GM23338 (cell line): ENCODE results near the gene TMEM140.

Source experiments
- CREB1 ChIP-seq: fragments of 250-450 bp; sonication (Bioruptor Pico); IDR thresholded peaks from 2 replicates; pipeline ENCODE4 v1.5.0; 2020; ENCODE audit warnings: low read depth, mild to moderate bottlenecking, moderate library complexity
- EZH2 ChIP-seq: fragments of 200-600 bp; sonication (generic); IDR thresholded peaks from one replicate; pipeline ENCODE4 v1.8.0; 2017; ENCODE audit warnings: antibody characterized with exemption, mild to moderate bottlenecking, low read depth; ENCODE audit not compliant: unreplicated experiment
- EZH2phosphoT487 ChIP-seq: fragments of 200-600 bp; sonication (generic); IDR thresholded peaks from one replicate; pipeline ENCODE4 v1.8.1; 2018; ENCODE audit warnings: antibody characterized with exemption; ENCODE audit not compliant: unreplicated experiment
- JUNB ChIP-seq: IDR thresholded peaks from one replicate; pipeline ENCODE4 v1.6.1; 2016; ENCODE audit warnings: antibody characterized with exemption; ENCODE audit not compliant: unreplicated experiment
- NANOG ChIP-seq: IDR thresholded peaks from 2 replicates; pipeline ENCODE4 v1.6.1; 2016; ENCODE audit warnings: antibody characterized with exemption, borderline replicate concordance
- POLR2AphosphoS5 ChIP-seq: IDR thresholded peaks from 2 replicates; pipeline ENCODE4 v1.6.1; 2016; ENCODE audit warnings: antibody characterized with exemption, low read depth
- STAT1 ChIP-seq: IDR thresholded peaks from one replicate; pipeline ENCODE4 v1.6.1; 2016; ENCODE audit warnings: antibody characterized with exemption; ENCODE audit not compliant: unreplicated experiment
- ZNF114 ChIP-seq: fragments of 250-450 bp; sonication (Bioruptor Pico); IDR thresholded peaks from 2 replicates; pipeline ENCODE4 v1.5.0; 2020; ENCODE audit warnings: mild to moderate bottlenecking, moderate library complexity
- TF ChIP-seq, protein P1 (sequence below), 2 experiments: fragments of 200-600 bp in 1 of 2; sonication (generic) in 1 of 2; conservative IDR thresholded peaks; 2 replicates each; pipeline versions ENCODE4 v1.5.1 to v1.6.1; 2016 to 2017; ENCODE audit warnings: antibody characterized with exemption in 2 of 2, low read depth in 2 of 2, mild to moderate bottlenecking in 2 of 2, moderate library complexity in 1 of 2
- TF ChIP-seq, protein P2 (sequence below): IDR thresholded peaks from one replicate; pipeline ENCODE4 v1.6.1; 2018; ENCODE audit warnings: antibody characterized with exemption; ENCODE audit not compliant: unreplicated experiment

DNA sequence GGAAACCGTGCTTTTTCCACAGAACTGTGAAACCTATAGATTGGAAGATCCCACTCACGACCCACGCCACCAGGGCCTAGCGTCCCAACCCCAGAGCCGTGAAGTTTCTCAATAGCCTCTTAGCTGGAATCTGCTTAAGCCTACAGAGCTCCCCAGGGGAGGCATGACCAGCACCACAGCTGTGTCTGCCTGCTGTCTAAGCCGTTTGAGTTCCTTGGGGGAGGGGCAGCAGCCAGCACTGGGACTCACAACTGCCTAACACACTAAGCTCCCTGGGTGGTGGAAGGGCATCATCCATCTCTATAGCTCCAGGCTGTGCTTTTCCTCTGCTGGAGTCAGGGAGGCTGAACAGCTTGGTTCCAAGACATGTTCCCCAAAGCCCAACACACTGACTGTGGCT is 26.0 kb upstream of the TMEM140 start:
- TF ChIP-seq POLR2AphosphoS5: no peak
- TF ChIP-seq EZH2phosphoT487: no peak
- TF ChIP-seq, protein P1, sequence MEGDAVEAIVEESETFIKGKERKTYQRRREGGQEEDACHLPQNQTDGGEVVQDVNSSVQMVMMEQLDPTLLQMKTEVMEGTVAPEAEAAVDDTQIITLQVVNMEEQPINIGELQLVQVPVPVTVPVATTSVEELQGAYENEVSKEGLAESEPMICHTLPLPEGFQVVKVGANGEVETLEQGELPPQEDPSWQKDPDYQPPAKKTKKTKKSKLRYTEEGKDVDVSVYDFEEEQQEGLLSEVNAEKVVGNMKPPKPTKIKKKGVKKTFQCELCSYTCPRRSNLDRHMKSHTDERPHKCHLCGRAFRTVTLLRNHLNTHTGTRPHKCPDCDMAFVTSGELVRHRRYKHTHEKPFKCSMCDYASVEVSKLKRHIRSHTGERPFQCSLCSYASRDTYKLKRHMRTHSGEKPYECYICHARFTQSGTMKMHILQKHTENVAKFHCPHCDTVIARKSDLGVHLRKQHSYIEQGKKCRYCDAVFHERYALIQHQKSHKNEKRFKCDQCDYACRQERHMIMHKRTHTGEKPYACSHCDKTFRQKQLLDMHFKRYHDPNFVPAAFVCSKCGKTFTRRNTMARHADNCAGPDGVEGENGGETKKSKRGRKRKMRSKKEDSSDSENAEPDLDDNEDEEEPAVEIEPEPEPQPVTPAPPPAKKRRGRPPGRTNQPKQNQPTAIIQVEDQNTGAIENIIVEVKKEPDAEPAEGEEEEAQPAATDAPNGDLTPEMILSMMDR (conservative IDR thresholded peaks at IDR 0.05; ENCODE audit: low read depth in 2 of 2): no peak
- TF ChIP-seq CREB1: no peak
- TF ChIP-seq NANOG: no peak
- TF ChIP-seq, protein P2, sequence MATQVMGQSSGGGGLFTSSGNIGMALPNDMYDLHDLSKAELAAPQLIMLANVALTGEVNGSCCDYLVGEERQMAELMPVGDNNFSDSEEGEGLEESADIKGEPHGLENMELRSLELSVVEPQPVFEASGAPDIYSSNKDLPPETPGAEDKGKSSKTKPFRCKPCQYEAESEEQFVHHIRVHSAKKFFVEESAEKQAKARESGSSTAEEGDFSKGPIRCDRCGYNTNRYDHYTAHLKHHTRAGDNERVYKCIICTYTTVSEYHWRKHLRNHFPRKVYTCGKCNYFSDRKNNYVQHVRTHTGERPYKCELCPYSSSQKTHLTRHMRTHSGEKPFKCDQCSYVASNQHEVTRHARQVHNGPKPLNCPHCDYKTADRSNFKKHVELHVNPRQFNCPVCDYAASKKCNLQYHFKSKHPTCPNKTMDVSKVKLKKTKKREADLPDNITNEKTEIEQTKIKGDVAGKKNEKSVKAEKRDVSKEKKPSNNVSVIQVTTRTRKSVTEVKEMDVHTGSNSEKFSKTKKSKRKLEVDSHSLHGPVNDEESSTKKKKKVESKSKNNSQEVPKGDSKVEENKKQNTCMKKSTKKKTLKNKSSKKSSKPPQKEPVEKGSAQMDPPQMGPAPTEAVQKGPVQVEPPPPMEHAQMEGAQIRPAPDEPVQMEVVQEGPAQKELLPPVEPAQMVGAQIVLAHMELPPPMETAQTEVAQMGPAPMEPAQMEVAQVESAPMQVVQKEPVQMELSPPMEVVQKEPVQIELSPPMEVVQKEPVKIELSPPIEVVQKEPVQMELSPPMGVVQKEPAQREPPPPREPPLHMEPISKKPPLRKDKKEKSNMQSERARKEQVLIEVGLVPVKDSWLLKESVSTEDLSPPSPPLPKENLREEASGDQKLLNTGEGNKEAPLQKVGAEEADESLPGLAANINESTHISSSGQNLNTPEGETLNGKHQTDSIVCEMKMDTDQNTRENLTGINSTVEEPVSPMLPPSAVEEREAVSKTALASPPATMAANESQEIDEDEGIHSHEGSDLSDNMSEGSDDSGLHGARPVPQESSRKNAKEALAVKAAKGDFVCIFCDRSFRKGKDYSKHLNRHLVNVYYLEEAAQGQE: no peak
- no peak for TF ChIP-seq EZH2
- no peak for TF ChIP-seq STAT1
- TF ChIP-seq ZNF114 (CRISPR knock-in tag): no peak
- TF ChIP-seq JUNB: no peak
